SK-N-SH (cell line): ENCODE results near the gene MRPL52. TPM values are rescaled to one million over a fixed set of nuclear protein-coding genes. Genes with fewer than 3 reads are reported as not detected.
"Not testable (repeated sequence)": the region's sequence is repeated elsewhere in the genome, so short reads cannot be mapped to it uniquely, and the experiment has no call there.

ENCODE experiments used
- CTCF ChIA-PET: fragments of 300-600, 350-600 bp; formaldehyde crosslinking; extraction: SDS; loops from one replicate; lab custom pipeline; 2021; lab: Yijun Ruan, JAX
- POLR2A ChIA-PET: fragments of 350-600 bp; sonication (Branson Sonifier 250); formaldehyde crosslinking; extraction: SDS; loops from one replicate; lab custom pipeline; 2020; ENCODE audit warnings: antibody characterized with exemption, inconsistent platforms; lab: Yijun Ruan, JAX
- DNase-seq: peaks from one replicate; pipeline ENCODE4 v3.0.0; 2012
- H2AFZ ChIP-seq: fragments of 200-600 bp; sonication (generic); 2 replicates; pipeline ENCODE4 v1.8.1; 2016; ENCODE audit warnings: antibody characterized with exemption, mild to moderate bottlenecking, low read depth
- H3F3A ChIP-seq: fragments of 200-600 bp; sonication (generic); replicated peaks from 2 replicates; pipeline ENCODE3; 2016; ENCODE audit warnings: antibody characterized with exemption, mild to moderate bottlenecking; ENCODE audit not compliant: insufficient read depth
- H3K27ac ChIP-seq, 2 experiments: fragments of 200-500 bp in 1 of 2; fragments of 200-600 bp in 1 of 2; sonication (Bioruptor generic) in 1 of 2; sonication (generic), shearing (Covaris generic) in 1 of 2; 2 replicates each; pipeline versions ENCODE4 v1.5.1 to v1.6.1; 2014 to 2016; ENCODE audit warnings: low read depth in 2 of 2, inconsistent platforms in 1 of 2, low read length in 1 of 2, mild to moderate bottlenecking in 1 of 2, mixed read lengths in 1 of 2
- H3K27me3 ChIP-seq: fragments of 200-600 bp; sonication (generic), shearing (Covaris generic); 2 replicates; pipeline ENCODE4 v1.6.1; 2016; ENCODE audit warnings: mixed run types; ENCODE audit not compliant: insufficient read depth
- H3K36me3 ChIP-seq, 2 experiments: fragments of 200-500 bp in 1 of 2; fragments of 200-600 bp in 1 of 2; sonication (Bioruptor generic) in 1 of 2; sonication (generic) in 1 of 2; replicated peaks in 1 of 2; 2 replicates each; pipeline versions ENCODE3 to v1.5.1; 2014 to 2016; ENCODE audit warnings: low read length in 1 of 2, mild to moderate bottlenecking in 1 of 2; ENCODE audit not compliant: insufficient read depth in 2 of 2, control insufficient read depth in 1 of 2
- H3K4me1 ChIP-seq, 2 experiments: fragments of 200-500 bp in 1 of 2; fragments of 200-600 bp in 1 of 2; sonication (Bioruptor generic) in 1 of 2; sonication (generic), shearing (Covaris generic) in 1 of 2; 2 replicates each; pipeline versions ENCODE4 v1.5.1 to v1.6.1; 2014 to 2016; ENCODE audit warnings: low read depth in 1 of 2, low read length in 1 of 2, mixed run types in 1 of 2; ENCODE audit not compliant: insufficient read depth in 2 of 2, control insufficient read depth in 1 of 2
- H3K4me2 ChIP-seq: fragments of 200-600 bp; sonication (generic), shearing (Covaris generic); 2 replicates; pipeline ENCODE4 v1.6.1; 2017; ENCODE audit warnings: mixed run types
- H3K4me3 ChIP-seq, 2 experiments: fragments of 200-500 bp in 1 of 2; fragments of 200-600 bp in 1 of 2; sonication (Bioruptor generic) in 1 of 2; sonication (generic), shearing (Covaris generic) in 1 of 2; 2 replicates each; pipeline versions ENCODE4 v1.5.1 to v1.8.1; 2014 to 2016; ENCODE audit warnings: low read depth in 2 of 2, inconsistent platforms in 1 of 2, low read length in 1 of 2, mild to moderate bottlenecking in 1 of 2, mixed read lengths in 1 of 2, moderate library complexity in 1 of 2
- H3K79me2 ChIP-seq: fragments of 200-600 bp; sonication (generic); 2 replicates; pipeline ENCODE4 v1.8.1; 2017; ENCODE audit warnings: mild to moderate bottlenecking; ENCODE audit not compliant: insufficient read depth
- H3K9ac ChIP-seq: fragments of 200-600 bp; sonication (generic); 2 replicates; pipeline ENCODE4 v1.6.1; 2017; ENCODE audit warnings: mixed run types
- H3K9me2 ChIP-seq: fragments of 200-600 bp; sonication (generic); 2 replicates; pipeline ENCODE4 v1.6.1; 2017; ENCODE audit warnings: mixed run types
- H3K9me3 ChIP-seq: fragments of 200-600 bp; sonication (generic); 2 replicates; pipeline ENCODE4 v1.6.1; 2017; ENCODE audit warnings: mixed run types, mild to moderate bottlenecking, moderate library complexity
- H4K20me1 ChIP-seq: fragments of 200-600 bp; sonication (generic); 2 replicates; pipeline ENCODE4 v1.6.1; 2017; ENCODE audit warnings: mild to moderate bottlenecking, mixed run types; ENCODE audit not compliant: insufficient read depth
- CHD2 ChIP-seq: fragments of 150-350 bp; IDR thresholded peaks from 2 replicates; pipeline ENCODE4 v1.6.1; 2018; ENCODE audit warnings: low read length; ENCODE audit not compliant: partially characterized antibody
- ELF1 ChIP-seq: IDR thresholded peaks from 2 replicates; pipeline ENCODE4 v1.4.0; 2012
- EP300 ChIP-seq, 2 experiments: IDR thresholded peaks; 2 replicates each; pipeline versions ENCODE4 v1.4.0 to v1.6.1; 2012; ENCODE audit warnings: borderline replicate concordance in 1 of 2, low read depth in 1 of 2, low read length in 1 of 2
- FOSL2 ChIP-seq: IDR thresholded peaks from 2 replicates; pipeline ENCODE4 v1.4.0; 2012; ENCODE audit warnings: low read depth, mild to moderate bottlenecking, moderate library complexity, borderline replicate concordance
- FOXJ3 ChIP-seq: sonication (generic); formaldehyde crosslinking; IDR thresholded peaks from 2 replicates; pipeline ENCODE4 v1.5.1; 2020; ENCODE audit warnings: mild to moderate bottlenecking, missing genetic modification reagents
- JUND ChIP-seq: IDR thresholded peaks from 2 replicates; pipeline ENCODE4 v1.4.0; 2012
- POLR2AphosphoS5 ChIP-seq: IDR thresholded peaks from 2 replicates; pipeline ENCODE4 v1.6.1; 2012; ENCODE audit warnings: low read depth, low read length
- RAD21 ChIP-seq: IDR thresholded peaks from 2 replicates; pipeline ENCODE4 v1.6.1; 2012; ENCODE audit warnings: mild to moderate bottlenecking, low read length
- RXRA ChIP-seq: IDR thresholded peaks from 2 replicates; pipeline ENCODE4 v1.4.0; 2012; ENCODE audit warnings: low read depth, mild to moderate bottlenecking, borderline replicate concordance
- TEAD4 ChIP-seq: IDR thresholded peaks from 2 replicates; pipeline ENCODE4 v1.4.0; 2012; ENCODE audit warnings: mild to moderate bottlenecking, borderline replicate concordance; ENCODE audit not compliant: insufficient read depth
- YY1 ChIP-seq: IDR thresholded peaks from 2 replicates; pipeline ENCODE4 v1.4.0; 2012; ENCODE audit warnings: low read depth, mild to moderate bottlenecking
- WGBS: methylation state at CpG from one replicate; pipeline ENCODE4 v1.1.6; 2017; ENCODE audit warnings: low lambda C conversion rate; 5-methylcytosine and 5-hydroxymethylcytosine counted together
- polyA plus RNA-seq, 3 experiments: library from polyadenylated mRNA; depleted of rRNA; stranded (reverse); fragments of >200 nt; gene quantifications; 2 replicates each; pipeline ENCODE4 v1.2.3, GENCODE V29; 2012

Gene MRPL52
- polyA plus RNA-seq, 1 of the 3 experiments (the other 2 are of a cell fraction): 116 TPM

DNA sequence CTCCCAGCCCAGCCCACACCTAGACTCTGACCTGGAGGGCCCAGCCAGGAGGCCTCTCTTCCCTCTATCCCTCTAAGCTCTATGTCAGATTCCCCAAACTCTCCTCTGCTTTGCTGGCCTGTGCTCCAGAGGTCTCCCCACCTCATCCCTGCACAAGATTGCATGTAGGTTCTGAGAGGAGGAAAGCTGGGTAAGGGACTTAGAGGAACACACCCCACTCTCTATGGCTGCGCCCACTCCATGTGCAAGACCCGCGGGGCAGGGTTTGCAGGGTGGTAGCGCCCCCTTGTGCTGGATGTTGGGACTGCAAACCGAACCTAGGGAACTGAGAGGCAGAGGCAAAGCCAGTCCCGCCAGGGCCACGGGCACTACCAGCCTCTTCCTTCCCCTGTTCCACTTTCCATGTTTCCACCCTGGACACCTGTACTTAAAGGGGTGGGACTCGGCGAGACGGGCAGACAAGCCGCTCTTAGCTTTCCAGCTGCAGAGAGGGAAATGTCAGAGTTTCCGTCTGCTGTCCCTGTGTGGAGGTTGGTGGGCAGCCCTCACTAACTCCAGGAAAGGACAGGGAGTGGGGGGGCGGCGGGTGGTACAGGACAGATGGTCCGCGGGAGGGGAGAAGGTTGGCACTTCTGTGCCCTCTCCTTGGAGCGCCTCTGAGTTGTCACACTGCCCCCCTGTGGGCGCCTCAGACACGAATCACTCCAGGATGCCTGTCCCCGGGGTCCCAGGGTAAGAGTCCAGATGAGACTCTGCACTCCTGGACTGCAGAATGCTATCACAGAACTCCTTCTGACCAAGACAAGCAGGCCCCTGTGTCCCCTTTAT lies 23.5 kb downstream of the MRPL52 start (continued):
- TF ChIP-seq FOXJ3 (CRISPR knock-in tag) (no peak), CHD2 (no peak), YY1 (peak; percentile 49; the same call in 1 of the 2 replicates), POLR2AphosphoS5 (no peak)

DNA sequence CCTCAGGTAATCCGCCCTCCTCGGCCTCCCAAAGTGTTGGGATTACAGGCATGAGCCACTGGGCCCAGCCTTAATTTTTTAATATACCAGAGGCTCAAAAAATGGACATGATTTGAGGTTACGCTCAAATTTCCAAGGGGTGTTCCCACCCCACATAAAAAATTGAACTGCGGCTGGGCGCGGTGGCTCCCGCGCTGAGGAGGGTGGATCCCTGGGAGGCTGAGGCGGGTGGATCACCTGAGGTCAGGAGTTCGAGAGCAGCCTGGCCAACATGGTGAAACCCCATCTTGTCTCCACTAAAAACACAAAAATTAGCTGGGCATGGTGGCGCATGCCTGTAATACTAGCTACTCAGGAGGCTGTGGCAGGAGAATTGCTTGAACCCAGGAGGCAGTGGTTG lies 24.6 kb downstream of the MRPL52 start:
- H3K79me2 ChIP-seq, H3K27me3 ChIP-seq, H3K9me2 ChIP-seq, H3K36me3 ChIP-seq, H4K20me1 ChIP-seq, H3K4me3 ChIP-seq, H2AFZ ChIP-seq, H3K9me3 ChIP-seq, H3K9ac ChIP-seq, H3K4me2 ChIP-seq, DNase-seq, H3K27ac ChIP-seq: not testable (repeated sequence)
- ChIA-PET POLR2A (interaction anchor here (0.6 to 1.3 kb wide), 2 partner anchors 17 to 43 kb away, joined by 3 read pairs; no protein-coding TSS in a partner anchor), CTCF (interaction anchor here (1.0 to 18.5 kb wide), 28 partner anchors 9 to 466 kb away, joined by 3 to 472 read pairs (median 7); partner anchors contain the start of genes HAUS4, LRP10, MMP14 and MRPL52)
- WGBS: 88% methylated on average over 11 of the region's 11 CpGs
- Histone ChIP-seq H3F3A (peaks cover 11% of the 10 kb centered on the region), H3K4me1 (peaks cover 14 to 19% of the 10 kb centered on the region in 2 experiments; a peak in 3 of 4 replicates)

DNA sequence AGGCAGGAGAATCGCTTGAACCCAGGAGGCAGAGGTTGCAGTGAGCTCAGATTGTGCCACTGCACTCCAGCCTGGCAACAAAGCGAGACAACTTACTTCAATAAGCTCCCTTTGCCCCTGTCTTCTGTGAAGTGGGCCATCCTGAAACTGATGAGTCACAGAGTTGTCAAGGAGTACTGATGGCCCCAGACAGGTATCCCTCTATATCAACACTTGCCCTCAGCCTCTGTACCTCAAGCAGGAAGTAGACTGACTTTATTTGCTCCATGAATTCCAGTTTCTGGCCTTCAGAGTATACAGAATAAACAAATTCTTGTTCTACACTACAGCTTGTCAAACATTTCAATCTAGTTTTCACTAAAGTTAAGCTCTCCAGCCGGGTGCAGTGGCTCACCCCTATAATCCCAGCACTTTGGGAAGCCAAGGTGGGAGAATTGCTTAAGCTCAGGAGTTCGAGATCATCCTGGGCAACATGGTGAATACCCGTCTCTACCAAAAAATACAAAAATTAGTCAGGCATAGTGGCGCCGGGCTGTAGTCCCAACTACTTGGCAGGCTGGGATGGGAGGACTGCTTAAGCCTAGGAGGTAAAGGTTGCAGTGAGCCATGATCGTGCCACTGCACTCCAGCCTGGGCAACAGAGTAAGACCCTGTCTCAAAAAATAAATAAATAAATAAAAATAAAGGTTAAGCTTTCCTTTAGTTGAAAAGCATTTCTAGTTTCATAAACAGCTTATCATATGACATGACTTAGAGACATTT lies 25.5 kb downstream of the MRPL52 start:
- WGBS: 82% methylated on average over 6 of the region's 8 CpGs
- POLR2A ChIA-PET: no interaction called here
- H3K4me2 ChIP-seq: no peak overlapping the region
- CTCF ChIA-PET: interaction anchor here (0.8 to 18.5 kb wide), 17 partner anchors 8 to 299 kb away, joined by 3 to 472 read pairs (median 6); partner anchors contain the start of genes LRP10, MMP14, MRPL52 and SLC7A7
- DNase-seq: no peak
- H3K4me3 ChIP-seq: no peak overlapping the region
- no peaks in the 10 kb centered on the region for H3K27me3 ChIP-seq
- no peak overlapping the region for H3K27ac ChIP-seq
- peaks cover 7% of the 10 kb centered on the region for H3F3A ChIP-seq
- no peaks in the 10 kb centered on the region for H3K36me3 ChIP-seq
- H4K20me1 ChIP-seq: no peaks in the 10 kb centered on the region
- H3K4me1 ChIP-seq: peaks cover 10 to 11% of the 10 kb centered on the region in 2 experiments; a peak in 2 of 4 replicates
- H2AFZ ChIP-seq: no peak overlapping the region
- H3K9ac ChIP-seq: no peak overlapping the region
- no peak for TF ChIP-seq FOSL2
- no peak for TF ChIP-seq RXRA
- TF ChIP-seq YY1: no peak
- TF ChIP-seq ELF1: no peak
- TF ChIP-seq RAD21: no peak
- no peak for TF ChIP-seq TEAD4
- no peak for TF ChIP-seq EP300 (IDR thresholded peaks at IDR 0.05; ENCODE audit: borderline replicate concordance in 1 of 2, low read depth in 1 of 2, low read length in 1 of 2)
- no peak for TF ChIP-seq JUND
- H3K9me3 ChIP-seq: no peaks in the 10 kb centered on the region
- H3K79me2 ChIP-seq: no peaks in the 10 kb centered on the region
- H3K9me2 ChIP-seq: no peaks in the 10 kb centered on the region
